HG03045 (cell line): ENCODE measurements around the gene NFYB.
"Not testable (repeated sequence)": the region's sequence is repeated elsewhere in the genome, so short reads cannot be mapped to it uniquely, and the experiment has no call there.

Source experiments
- ATAC-seq: cut with Tn5 transposase; IDR thresholded peaks from one replicate; pipeline ENCODE4 v1.9.1; 2021; ENCODE audit warnings: mild to moderate bottlenecking, moderate library complexity; ENCODE audit not compliant: unreplicated experiment

NFYB gene

GRCh38 chr12:104163631-104164030 is 25.6 kb upstream of the NFYB start:
- no peak for ATAC-seq

GRCh38 chr12:104163028-104163427 is 25.0 kb upstream of the NFYB start:
- ATAC-seq: not testable (repeated sequence)

DNA sequence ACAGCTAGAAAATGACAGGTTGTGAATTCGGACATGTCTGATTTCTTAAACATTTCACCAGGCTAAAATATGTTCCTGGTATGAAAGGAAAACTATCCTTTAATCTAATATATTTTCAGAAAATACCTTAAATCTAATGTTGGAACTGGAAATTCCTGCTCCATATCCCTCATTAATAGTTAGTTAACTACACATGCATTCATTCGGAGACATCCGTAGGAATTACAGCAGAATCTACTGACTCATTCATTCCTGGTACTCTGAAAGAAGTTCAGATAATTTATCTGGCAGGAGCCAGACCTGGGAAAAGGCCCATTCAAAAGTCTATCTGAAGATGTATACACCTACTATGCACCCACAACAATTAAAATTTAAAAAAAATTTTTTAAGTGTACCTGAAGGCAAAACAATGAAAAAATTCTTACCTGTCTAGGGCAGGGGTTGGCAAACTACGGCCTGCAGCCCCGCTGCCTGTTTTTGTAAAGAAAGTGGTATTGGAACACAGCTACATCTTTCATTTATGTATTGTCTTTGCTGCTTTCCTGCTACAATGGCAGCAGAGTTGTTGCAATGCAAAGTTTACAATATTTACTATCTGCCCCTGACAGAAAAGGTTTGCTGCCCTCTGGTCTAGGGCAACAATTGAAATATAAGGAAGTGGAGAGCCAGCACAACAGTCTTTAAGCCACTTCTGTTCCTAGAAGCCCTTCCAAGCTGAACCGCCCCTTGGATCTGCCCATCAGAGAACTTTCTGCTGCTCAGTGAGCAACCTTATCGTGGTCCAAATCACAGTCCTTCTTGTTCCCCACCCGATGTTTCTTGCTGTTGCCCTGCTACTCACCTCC is 17.9 kb upstream of the NFYB start:
- ATAC-seq: no peak

DNA sequence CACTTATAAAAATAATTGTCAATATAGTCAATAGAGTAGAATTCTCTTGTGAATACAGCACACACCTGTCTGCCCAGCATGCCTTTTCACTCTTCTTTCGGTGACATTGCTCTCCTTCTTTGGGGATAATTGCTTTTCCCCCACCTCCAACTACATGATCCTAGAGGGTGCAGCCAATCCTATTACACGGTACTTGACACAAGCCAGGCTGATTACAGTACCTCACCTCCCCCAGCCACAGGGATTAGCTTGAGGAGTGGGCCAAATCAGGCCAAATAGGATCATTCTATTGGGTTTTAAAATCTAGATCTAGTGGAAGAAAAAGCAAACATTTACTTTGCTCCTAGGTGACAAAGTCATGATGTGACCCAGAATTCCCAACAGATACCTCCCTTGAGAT is 16.8 kb upstream of the NFYB start:
- ATAC-seq: no peak

GRCh38 chr12:104154286-104154685 is 16.3 kb upstream of the NFYB start:
- no peak for ATAC-seq

DNA sequence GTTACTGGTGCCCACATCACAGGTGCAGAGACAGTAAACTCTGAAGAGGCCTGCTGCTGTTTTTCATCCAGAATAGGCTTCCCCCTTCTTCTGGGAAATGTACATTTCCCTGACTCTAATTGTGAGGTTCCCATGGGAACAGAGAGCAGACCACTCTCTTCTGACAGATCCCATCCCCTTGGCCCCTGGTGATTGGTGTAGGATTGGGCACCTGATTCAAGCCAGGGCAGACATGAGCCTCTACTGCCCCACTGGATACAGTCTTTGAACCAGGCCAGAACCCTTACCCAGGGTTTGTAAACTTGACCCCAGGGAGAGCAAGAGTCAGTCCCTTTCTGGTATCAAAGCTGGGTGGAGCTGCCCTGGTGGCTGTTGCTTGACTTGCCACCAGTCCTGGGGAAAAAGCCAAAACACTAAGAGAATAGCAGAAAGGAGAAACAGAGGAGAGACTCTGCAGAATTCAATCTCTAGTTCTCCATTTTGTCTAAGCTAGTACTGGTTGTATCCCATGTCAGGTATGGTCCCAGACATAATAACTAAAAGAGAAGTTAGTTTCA is 14.8 kb upstream of the NFYB start:
- no peak for ATAC-seq

GRCh38 chr12:104150416-104150815 is 12.4 kb upstream of the NFYB start:
- no peak for ATAC-seq

DNA sequence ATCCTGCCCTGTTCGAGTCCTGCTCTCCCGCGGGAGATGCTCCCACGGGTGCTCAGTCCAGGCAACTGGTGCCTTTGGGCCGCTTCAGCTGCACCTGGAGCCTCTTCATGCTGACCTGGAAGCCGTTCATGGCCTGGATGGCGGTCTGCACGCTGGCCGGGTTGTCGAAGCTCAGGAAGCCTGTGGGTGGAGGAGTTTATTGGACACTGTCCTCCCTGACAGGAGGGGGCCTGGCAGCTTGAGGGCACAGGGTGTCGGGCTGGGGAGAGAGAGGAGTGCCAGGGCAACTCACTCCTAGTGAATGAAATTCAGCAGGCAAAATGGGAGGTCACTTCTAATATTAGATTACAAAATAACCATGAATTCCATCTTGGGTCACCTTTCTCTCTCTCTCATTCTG is 9.3 kb upstream of the NFYB start:
- no peak for ATAC-seq

DNA sequence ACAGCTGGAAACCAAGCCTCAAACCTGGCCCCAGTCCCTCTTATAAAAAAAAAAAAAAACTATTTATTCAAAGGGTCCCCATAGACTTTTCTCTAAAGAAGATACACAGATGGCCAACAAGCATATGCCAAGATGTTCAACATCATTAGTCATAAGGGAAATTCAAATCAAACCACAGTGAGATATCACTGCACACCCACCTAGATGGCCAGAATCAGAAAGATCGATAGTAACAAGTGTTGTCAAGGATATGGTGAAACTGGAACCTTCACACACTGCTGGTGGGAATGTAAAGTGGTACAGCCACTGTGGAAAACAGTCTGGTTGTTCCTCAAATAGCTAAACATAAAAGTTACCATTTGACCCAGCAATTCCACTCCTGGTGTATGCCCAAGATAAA is 5.9 kb upstream of the NFYB start:
- ATAC-seq: no peak

- no peak for ATAC-seq
Measured at GRCh38 chr12:104143002-104143401, 5.0 kb upstream of the NFYB start.

- no peak for ATAC-seq
Measured at GRCh38 chr12:104142543-104142942, 4.5 kb upstream of the NFYB start.

DNA sequence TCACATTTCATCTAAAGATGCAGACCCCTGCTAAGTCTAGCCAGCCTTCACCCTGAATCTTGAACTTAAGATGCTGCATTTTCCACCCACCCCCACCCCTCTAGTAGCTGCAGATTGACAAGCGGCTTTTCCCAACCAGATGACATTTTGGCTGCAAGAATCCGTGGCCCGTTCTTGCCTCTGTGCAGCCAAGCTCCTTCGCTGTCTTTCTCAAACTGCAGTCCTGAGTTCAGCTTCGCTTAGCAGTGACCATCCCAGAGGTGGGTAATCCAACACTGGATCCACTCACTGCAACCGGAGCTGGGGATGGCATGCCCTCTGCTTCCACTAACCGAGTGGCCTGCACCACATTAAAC is 765 bp upstream of the NFYB start:
- no peak for ATAC-seq

- ATAC-seq: peak; percentile 30
Measured at GRCh38 chr12:104137001-104137901, 759 bp downstream of the NFYB start.

GRCh38 chr12:104136577-104136976 is 1.4 kb downstream of the NFYB start:
- ATAC-seq: no peak

GRCh38 chr12:104134882-104135281 is 3.1 kb downstream of the NFYB start:
- no peak for ATAC-seq

DNA sequence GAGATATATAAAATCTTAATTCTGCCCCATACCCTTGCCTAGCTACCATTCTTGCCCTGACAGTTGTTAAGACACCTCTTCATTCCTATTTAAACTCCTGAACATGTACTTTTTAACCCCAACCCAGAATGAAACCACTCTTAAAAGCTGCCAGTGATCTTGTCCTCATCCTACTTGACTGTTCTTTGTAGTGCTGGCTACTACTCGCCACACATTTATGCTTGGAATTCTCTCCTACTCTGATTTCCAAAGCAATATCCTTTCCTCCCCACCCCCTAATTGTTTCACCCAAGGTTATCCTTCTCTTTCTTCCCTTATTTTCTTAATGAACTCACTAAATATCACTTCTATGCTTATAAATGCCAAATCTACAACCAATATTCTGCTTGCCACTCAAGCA is 4.1 kb downstream of the NFYB start:
- no peak for ATAC-seq

DNA sequence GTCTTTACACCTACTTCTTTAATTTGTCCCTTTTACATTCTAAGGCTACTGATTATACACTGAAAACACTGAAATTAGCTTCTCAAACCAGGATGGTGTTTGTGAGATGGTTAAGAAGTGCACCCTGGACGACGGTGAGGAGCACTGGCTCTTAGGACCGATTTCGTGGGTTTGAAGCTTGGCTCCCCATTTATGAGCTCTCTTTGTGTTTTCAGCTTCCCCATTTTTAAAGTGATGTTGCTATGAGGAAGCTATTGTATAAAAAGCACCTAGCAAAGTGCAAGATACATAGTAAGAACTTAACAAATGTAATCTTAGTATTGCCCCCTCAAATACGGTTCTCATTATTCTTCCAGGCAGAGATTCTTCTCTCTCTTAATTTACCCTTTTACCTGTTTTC is 4.7 kb downstream of the NFYB start:
- no peak for ATAC-seq

- ATAC-seq: no peak
Measured at GRCh38 chr12:104132351-104132956, 5.6 kb downstream of the NFYB start.

DNA sequence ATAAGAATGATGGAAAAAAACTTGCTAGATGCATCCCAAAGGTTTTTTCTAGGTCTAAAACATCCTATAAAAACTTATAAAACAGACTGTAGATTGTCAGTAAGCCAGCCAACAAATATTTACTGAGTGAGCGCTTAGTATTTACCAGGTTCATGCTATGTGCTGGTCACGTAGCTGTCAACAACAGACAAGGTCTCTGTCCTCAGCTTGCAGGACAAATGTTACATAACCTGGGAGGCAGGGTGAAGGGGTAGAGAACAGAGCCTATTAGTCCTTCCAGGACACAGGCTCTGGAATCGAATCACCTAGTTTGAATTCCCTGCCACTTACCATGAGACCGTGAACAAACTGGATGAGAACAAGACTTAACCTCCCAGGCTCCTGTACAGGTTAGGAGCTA is 6.4 kb downstream of the NFYB start:
- ATAC-seq: no peak

GRCh38 chr12:104130760-104131159 is 7.2 kb downstream of the NFYB start:
- ATAC-seq: no peak

DNA sequence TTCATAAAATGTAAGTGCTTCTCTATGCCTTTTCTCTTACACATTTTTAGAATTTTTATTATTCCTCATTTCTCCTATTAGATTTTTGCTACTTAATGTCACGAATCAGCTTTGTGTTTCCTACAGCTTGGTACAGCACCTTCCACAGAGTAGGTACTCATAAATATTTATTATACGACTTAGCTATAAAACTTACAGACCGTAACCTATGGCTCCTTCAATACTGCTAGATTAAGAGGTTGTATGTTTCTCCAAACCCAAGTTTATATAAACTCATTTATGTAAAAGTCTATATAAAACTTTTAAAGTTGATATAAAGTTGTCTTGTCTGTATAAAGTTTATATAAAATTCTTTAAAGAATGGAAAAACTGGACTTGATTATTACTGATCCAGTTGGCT is 11.5 kb downstream of the NFYB start:
- no peak for ATAC-seq
